Ramos (cell line): ENCODE results near the gene CUL2.
"Not testable (repeated sequence)": the region's sequence is repeated elsewhere in the genome, so short reads cannot be mapped to it uniquely, and the experiment has no call there.

Experiments
- in situ Hi-C: fragments of 300-500 bp; cut with MboI; formaldehyde crosslinking; loops from one replicate; pipeline ENCODE4 v1.14.3; 2022; ENCODE audit warnings: low sequenced_read_pairs; ENCODE audit not compliant: unreplicated experiment

CUL2 gene

GRCh38 chr10:34988397-34989067 is 101.6 kb downstream of the CUL2 start:
- in situ Hi-C loops = loop anchor here (25.0 kb wide), 1 partner anchor 224 kb away; no protein-coding TSS in a partner anchor

- in situ Hi-C loops = loop anchor here (25.0 kb wide), 1 partner anchor 226 kb away; no protein-coding TSS in a partner anchor
Measured at GRCh38 chr10:34985823-34986222, 104.3 kb downstream of the CUL2 start.

GRCh38 chr10:34985146-34985545 is 105.0 kb downstream of the CUL2 start:
- in situ Hi-C loops = loop anchor here (25.0 kb wide), 1 partner anchor 227 kb away; no protein-coding TSS in a partner anchor

- in situ Hi-C loops = loop anchor here (25.0 kb wide), 1 partner anchor 230 kb away; no protein-coding TSS in a partner anchor
Measured at GRCh38 chr10:34981844-34982243, 108.3 kb downstream of the CUL2 start.

GRCh38 chr10:34979938-34980337 is 110.2 kb downstream of the CUL2 start:
- in situ Hi-C loops = loop anchor here (25.0 kb wide), 1 partner anchor 232 kb away; no protein-coding TSS in a partner anchor

GRCh38 chr10:34978080-34978479 is 112.1 kb downstream of the CUL2 start:
- in situ Hi-C loops = loop anchor here (25.0 kb wide), 1 partner anchor 234 kb away; no protein-coding TSS in a partner anchor

GRCh38 chr10:34976380-34976910 is 113.7 kb downstream of the CUL2 start:
- in situ Hi-C loops = loop anchor here (25.0 kb wide), 1 partner anchor 236 kb away; no protein-coding TSS in a partner anchor

- in situ Hi-C loops = loop anchor here (25.0 kb wide), 1 partner anchor 238 kb away; no protein-coding TSS in a partner anchor
Measured at GRCh38 chr10:34974364-34975065, 115.6 kb downstream of the CUL2 start.

- in situ Hi-C loops = not testable (repeated sequence)
Measured at GRCh38 chr10:34973757-34974156, 116.4 kb downstream of the CUL2 start.

GRCh38 chr10:34973121-34973520 is 117.0 kb downstream of the CUL2 start:
- in situ Hi-C loops = not testable (repeated sequence)

- in situ Hi-C loops = not testable (repeated sequence)
Measured at GRCh38 chr10:34972591-34972990, 117.5 kb downstream of the CUL2 start.

GRCh38 chr10:34971606-34972334 is 118.4 kb downstream of the CUL2 start:
- in situ Hi-C loops = not testable (repeated sequence)

GRCh38 chr10:34969171-34969570 is 121.0 kb downstream of the CUL2 start:
- in situ Hi-C loops = no loop called here

GRCh38 chr10:34967335-34967880 is 122.7 kb downstream of the CUL2 start:
- in situ Hi-C loops = no loop called here

- in situ Hi-C loops = no loop called here
Measured at GRCh38 chr10:34966451-34966850, 123.7 kb downstream of the CUL2 start.

GRCh38 chr10:34966040-34966439 is 124.1 kb downstream of the CUL2 start:
- in situ Hi-C loops = no loop called here

- in situ Hi-C loops = no loop called here
Measured at GRCh38 chr10:34964166-34964800, 125.9 kb downstream of the CUL2 start.

- in situ Hi-C loops = no loop called here
Measured at GRCh38 chr10:34962866-34963265, 127.3 kb downstream of the CUL2 start.

- in situ Hi-C loops = no loop called here
Measured at GRCh38 chr10:34960983-34961382, 129.2 kb downstream of the CUL2 start.

- in situ Hi-C loops = no loop called here
Measured at GRCh38 chr10:34959786-34960185, 130.4 kb downstream of the CUL2 start.
